HG02973 (cell line): Measurements from ENCODE around the gene PSORS1C2.
"Not testable (repeated sequence)": the region's sequence is repeated elsewhere in the genome, so short reads cannot be mapped to it uniquely, and the experiment has no call there.

Experiments used
- ATAC-seq: cut with Tn5 transposase; IDR thresholded peaks from one replicate; pipeline ENCODE4 v1.9.1; 2021; ENCODE audit warnings: moderate library complexity; ENCODE audit not compliant: unreplicated experiment

The PSORS1C2 gene

DNA sequence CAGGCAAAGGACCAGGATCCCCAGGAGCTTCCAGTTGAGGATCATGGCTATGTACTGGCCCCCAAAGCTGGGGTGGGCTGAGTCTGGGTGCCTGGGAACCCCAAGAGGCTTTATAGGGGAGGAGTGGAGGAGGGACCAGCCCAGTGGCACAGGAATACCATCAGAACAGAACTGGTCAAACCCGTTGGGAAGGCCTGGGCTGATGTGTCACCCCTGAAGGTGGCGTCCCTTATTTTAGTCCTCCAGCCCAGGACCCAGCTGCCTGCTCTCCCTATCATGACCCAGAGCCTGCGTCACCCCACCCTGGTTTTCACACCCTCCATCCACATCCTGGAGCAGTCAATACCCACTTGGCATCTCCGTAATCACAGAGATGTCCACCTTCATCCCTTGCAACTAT lies at the start of gene PSORS1C2:
Gene PSORS1C2, minus strand, starts transcription at position 85 of the 400 bp plus-strand sequence. Its CDS starts 40 bp downstream, at position 45.
- no peak for ATAC-seq

DNA sequence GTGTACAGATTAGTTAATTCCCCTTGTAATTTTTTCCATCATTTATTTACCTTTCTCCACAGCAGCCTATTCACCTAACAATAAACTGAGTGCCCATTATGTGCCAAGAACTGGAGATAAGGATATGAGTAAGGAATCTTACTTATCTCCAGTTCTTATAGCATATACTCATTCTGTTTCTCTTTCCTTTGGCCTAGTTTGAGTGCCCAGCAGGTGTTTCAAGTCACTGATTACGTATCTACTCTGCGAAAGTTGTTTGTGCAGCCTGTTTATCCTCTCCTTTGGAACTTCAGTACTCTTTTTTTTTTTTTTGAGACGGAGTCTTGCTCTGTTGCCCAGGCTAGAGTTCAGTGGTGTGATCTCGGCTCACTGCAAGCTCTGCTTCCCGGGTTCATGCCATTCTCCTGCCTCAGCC lies 48.9 kb upstream of the PSORS1C2 start:
- no peak for ATAC-seq

DNA sequence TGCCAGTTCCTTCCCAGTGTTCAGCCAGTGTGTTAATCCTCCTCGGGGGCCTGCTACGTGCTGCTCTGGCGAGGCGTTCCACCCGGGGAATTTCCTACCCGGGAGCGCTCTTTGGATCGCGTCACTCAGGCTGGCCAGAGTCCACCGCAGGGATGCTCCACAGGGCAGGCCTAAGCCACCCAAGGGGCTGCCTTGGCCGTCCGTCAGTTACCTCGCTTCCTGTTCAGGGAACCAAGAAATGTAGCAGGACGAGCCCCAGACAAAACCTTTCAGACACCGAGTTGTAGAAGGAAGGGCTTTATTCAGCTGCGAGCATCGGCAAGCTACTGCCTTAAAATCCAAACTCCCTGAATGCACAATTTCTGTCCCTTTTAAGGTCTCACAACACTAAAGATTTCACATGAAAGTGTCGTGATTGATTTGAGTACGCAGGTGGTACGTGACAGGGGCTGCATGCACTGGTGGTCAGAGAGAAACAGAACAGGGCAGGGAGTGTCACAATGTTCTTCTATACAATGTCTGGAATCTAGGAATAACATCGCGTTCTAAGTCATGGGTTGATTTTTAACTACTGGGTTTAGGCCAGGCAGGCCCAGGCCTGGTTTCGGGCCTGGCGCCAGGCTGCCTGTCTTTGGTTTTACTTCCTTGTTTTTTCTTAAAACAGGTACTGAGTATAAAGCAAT lies 47.3 kb upstream of the PSORS1C2 start:
- no peak for ATAC-seq

DNA sequence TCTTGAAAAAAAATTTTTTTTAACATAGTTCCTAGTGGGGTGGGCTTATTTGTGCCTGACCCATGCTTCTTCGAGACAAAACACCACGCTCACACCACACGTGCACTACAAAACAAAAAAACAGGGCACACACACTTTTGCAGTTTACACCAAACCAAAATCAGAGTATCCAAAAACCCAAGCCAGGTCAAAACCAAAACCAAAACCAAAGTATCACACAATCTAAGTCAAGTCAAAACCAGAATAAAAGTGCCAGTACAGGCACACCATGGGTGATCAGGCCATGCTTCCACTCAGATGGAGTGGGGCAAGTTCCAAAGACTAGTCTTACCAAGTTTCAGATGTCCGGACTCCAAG lies 46.8 kb upstream of the PSORS1C2 start:
- not testable (repeated sequence) for ATAC-seq

DNA sequence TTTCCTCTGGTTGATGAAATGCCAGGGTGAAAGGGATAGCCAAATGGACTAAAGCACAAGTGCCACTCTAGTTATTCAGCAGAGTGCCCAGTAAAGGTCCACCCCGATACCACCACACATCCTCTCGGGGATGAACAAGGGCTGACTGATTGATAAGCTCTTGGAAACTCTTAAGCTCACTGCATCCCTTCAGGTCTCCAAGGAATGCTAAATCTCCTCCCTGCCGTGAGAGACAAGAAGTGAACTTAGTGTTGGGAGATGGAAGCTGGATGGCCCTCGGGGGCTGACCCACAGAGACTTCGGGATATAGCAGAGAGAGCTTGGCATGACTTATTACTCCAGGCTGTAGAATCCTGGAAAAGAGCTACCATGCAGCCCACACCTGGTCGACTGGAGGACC lies 45.0 kb upstream of the PSORS1C2 start:
- not testable (repeated sequence) for ATAC-seq

DNA sequence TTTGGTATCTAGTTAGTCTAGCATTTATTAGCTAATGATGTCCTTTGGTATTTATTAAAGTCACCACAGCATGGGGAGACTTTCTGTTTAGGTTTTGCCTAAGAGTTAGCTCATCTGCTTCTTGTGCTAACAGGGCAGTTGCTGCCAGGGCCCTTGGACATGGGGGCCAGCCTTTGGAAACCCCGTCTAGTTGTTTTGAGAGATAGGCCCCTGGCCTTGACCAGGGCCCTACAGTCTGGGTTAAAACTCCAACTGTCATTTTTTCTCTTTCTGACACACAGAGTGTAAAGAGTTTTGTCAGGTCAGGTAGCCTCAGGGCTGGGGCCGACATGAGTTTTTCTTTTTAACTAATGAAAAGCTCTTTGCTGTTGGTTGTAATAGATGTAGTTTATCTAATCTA lies 44.4 kb upstream of the PSORS1C2 start:
- ATAC-seq: not testable (repeated sequence)

DNA sequence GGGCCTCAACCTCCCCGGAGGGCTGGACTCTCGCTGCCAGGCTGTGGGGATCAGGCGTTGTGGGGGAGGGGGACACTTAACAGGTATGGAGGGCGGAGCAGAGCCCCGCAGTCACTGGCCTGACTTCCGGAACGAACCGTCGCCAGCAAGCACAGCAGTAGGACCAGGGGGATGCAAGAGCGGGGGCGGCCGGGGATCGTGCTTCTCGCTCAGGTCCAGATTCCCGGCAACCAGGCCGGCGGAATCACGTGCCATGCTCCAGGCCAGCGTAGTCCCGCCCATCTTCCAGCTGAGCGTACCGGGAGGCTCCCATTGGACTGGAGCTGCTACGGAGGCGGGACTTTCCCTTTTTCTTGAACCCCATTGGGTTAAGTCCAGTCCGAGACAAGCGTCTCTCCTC lies 41.6 kb upstream of the PSORS1C2 start:
- ATAC-seq: no peak

DNA sequence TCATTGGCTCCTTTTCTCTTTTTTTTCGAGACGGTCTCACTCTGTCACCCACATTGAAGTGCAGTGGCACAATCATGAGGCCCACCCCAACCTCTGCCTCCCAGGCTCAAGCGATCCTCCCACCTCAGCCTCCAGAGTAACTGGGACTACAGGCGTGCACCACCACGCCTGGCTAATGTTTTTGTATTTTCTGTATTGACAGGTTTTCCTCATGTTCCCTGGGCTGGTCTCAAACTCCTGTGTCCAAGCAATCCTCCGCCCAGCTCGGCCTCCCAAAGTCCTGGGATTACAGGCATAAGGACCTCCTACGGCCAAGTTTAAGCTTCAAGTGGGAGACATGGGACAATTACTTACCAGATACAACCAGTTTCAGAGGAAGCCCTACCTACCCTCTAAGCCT lies 41.0 kb upstream of the PSORS1C2 start:
- no peak for ATAC-seq

DNA sequence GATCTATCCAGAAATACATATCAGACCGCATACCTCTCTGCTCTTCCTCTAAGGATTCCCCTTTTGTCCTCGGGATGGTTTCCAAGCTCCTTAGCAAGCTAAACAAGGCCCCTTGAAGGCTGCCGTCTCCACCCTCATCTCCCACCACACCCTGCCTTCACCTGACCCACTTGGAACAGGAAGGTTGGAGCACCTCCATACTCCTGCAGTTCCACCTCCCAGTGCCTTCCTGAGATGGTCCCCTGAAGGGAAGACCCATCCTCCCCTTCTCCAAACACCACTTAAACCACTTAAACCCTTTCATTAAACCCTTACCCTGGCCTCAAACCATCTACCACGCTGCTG lies 40.1 kb upstream of the PSORS1C2 start:
- no peak for ATAC-seq

DNA sequence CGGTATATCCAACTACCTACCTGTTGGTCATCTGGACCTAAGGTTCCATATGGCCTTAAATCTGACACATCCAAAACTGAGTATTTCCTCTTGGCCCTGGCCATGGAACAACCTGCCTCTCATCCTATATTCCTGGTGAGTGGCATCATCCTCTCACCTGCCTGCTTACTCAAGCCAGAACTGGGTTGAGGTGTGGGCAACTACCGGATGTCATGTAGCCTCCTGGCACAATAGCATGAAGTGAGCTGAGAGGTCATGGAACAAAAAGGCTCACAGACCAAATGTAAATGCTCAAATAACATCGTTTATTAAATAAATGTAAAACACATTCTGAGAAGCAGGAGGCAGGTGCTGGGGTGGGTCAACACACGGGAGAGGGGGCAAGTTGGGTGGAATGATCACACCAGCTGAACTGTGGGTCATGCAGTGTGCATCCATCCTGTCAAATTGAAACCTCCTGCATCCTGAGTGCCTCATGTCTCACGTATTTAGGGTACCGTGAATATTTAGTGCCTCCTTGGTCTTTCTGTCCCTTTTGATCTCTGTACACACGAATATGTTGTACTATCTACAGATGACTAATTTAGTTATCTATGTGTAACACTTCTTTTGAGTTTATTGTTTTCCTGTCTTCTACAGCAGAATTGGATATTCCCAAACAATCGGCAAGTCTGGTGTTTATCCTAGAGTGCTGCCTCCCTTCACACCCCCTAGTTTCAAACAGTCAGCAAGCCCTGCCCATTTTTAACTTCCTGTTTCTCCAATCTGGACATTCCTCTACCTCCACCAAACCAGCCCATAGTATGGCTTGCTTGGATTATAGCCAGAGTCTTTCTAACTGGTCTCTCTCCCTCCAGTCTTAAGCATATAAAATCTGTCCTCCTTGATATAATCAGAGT lies 39.5 kb upstream of the PSORS1C2 start:
- ATAC-seq: no peak

DNA sequence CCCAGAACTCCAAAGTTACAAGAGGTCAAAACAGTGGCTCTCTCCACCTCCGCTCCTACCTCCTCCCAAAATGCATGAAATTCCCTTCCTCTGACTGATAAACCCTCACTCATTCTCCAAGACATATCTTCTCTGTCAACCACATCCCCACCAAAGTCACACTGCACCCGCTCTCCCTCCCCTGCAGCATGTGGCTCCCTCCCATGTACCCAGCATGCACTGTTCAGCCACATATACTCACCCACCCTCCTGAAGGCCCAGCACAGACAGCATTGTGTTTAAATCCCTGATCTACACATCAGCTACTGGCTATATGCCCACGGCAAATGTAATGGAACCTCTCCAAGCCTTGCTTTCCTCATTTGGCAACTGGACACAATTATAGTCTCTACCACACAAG lies 37.1 kb upstream of the PSORS1C2 start:
- no peak for ATAC-seq

DNA sequence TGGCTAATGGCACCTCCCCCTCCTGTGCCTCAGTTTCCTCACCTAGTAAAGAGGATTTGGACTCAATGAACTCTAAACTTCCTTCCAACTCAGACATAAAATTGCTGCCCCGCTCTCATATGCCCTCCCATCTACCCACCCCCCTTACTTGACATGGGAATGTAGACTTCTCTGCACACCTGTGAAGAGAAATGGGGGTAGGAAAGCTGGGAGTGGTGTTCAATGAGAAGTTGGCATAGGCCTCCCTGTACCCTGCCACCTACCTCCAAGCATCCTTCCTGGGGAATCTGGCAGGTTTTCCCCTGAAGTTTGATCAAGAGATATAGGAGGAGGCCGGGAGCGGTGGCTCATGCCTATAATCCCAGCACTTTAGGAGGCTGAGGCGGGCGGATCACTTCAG lies 35.5 kb upstream of the PSORS1C2 start:
- no peak for ATAC-seq

DNA sequence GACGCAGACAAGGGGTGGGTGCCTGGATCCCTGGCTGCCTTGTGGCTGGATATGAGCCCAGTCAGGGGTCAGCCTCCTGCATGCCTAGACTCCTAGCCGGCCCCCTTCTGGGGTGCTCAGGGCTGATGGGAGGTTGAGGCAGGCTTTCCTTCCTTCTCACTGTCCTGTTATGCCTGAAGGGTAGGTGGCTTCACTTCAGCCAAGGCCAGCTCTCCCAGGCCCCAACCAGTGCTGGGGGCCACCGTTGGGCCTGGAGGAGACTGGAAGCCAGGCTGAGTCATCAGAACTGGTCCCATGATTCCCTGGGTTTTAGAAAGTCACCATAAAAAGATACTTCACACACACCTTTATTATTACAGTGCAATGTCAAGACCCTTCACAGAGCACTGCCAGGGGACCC lies 34.5 kb upstream of the PSORS1C2 start:
- ATAC-seq: no peak

DNA sequence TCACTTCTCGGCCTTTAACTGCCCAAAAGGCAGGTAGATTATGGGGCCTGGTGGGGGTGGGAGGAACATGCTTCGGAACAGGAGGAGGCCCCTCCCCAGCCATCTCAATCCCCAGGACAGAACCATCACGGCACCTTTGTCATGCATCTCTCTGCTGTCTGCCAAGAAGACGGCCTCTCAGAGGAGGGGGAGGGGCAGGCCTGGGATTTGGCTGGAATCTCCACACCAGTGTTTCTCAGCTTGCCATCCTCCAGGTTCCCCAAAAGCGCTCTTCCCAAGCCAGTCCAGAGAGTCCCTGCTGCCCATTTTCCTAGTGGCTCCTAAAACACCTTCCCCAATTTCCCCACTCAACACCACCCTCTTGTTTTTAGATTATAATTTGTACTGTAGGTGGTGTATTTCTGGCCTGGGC lies 34.1 kb upstream of the PSORS1C2 start:
- ATAC-seq: no peak

DNA sequence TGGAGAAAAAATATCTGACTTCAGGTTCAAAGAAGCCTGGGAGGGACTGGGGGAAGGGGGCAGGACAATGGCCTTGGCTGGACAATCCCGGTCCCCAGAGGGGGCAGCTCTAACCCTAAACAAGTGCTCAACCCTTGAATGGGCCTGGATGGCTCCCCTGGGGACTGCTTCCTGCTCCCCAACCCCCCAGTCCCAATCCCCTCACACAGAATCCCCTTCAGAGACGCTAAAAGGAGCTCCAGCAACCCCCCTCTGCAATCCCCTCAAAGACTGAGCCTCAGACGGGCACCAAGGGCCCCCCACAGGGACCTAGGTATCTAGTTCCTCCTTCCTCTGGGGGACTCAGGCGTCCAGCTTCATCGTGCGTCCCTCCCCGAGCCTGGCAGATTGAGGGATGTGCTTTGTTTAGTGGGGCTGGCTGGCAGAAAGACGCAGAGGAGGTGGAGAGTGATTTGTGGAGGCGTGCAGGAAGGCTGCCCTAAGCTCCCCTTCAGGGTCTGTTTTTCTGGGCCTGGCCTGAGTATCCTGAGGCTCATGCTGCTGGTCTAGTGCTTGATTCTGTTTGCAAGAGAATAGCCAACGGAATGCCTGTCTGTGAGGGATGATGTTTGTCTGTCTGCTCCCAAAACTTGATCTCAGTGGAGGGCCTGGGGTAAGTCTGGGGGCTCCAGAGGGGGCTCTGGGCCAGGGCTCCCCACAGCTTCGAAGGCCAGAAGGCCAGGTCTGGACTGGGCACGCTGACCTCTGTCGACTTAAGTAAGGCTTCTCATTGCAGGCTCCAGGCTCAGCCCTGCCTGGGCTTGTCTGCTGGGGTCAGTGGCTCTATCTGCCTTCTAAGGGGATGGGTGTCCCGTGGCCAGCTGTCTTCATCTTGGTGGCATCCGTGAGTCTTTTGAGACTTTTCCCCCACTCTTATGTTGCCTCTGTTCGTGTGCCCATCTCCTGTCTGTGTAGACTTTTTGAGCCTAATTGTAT lies 33.4 kb upstream of the PSORS1C2 start:
- ATAC-seq: no peak

DNA sequence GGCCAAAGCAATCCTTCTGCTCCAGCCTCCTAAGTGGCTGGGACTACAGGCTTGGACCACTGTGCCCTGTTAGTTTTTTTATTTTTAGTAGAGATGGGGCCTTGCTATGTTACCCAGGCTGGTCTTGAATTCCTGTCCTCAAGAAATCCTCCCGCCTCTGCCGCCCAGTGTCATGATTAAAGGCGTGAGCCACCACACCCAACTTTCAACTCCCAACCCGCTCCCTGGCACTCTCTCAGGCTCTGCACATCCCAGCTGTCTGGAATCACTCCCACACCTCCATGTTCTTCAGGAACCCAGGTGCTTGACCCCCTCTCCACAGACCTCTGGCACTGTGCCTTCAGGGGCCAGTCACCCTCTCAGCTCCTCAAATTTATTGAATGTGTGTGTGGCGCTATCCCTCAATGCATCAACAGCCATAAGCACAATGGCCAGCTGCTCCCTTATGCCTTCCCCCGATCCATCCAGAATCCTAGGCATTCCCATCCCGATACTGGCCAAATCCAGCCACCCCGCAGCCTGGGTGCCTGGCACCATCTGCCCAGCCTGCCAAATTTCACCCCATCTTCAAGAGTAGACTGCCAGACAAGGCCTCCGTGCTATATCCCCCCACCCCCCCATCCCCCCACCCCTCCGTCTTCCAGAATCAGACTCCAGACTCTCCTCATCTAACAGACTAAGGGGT lies 32.3 kb upstream of the PSORS1C2 start:
- ATAC-seq: no peak

DNA sequence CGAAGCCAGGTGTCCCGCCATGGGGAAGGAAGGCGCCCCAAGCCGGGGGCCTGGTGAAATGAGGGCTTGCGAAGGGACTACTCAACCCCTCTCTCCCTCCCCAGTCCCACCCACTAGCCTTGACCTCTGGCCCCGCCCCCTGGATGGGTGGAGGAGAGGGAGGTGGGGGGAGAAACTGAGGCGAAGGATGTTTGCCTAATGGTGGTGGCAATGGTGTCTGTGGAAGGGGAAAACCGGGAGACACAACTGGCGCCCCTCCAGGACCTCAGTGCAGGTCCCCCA lies 31.7 kb upstream of the PSORS1C2 start, which contains the start of gene POU5F1:
Gene POU5F1, minus strand, starts transcription at position 83 of the 282 bp plus-strand sequence. Its CDS starts 62 bp downstream, at position 21.
- no peak for ATAC-seq

DNA sequence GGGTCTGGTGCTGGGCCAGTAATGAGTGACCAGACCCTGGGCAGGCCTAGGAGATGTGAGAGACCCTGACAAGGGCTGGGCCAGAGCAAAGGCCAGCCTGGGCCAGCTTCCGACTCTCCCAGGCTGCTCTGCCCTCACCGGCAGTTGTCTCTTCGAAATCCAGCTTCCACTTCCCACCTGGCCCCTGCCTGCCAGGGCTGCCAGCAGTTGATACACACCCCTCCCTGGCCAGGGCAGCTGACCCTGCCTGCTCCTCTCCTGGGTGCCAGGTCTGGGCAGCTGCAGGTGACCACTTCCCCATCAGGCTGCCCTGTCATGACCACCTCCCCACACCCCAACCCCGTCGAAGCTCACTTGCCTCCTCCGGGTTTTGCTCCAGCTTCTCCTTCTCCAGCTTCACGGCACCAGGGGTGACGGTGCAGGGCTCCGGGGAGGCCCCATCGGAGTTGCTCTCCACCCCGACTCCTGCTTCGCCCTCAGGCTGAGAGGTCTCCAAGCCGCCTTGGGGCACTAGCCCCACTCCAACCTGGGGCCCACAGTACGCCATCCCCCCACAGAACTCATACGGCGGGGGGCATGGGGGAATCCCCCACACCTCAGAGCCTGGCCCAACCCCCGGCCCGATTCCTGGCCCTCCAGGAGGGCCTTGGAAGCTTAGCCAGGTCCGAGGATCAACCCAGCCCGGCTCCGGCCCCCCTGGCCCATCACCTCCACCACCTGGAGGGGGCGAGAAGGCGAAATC lies 31.2 kb upstream of the PSORS1C2 start:
- ATAC-seq: not testable (repeated sequence)

DNA sequence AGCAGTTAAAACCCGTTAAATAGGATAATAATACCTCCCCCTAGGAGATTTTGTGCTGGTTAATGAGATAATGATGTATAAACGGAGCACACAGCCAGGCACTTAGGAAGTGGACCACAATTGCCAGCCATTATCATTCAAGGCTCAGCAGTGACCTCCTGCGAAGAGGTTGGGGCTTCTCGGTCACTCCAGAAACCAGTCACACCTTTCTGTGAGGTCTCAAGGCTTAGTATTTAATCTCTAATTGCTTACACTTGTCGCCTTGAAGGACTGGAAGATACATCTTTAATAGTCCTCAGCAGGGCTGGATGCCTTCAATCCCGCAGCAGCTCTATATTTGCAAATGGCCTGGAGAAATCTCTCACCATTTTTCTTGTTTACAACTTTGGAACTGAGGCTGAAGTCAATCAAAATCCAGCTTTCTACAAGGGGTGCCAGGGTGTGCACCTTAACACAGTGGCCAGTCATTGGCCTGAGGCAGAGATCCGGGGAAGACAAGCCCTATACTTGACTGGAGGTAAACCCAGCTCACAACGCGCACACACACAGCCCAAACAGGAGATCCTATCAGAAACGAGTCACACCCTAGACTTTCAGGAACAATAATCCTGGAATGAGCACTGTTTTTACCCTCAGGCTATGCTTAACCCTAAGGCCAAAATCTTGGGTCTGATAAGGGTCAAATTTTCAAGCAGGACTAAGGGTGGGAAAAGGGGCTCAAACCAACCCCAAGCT lies 30.4 kb upstream of the PSORS1C2 start:
- no peak for ATAC-seq
